OCI-LY1 (cell line): ENCODE results near the gene HIBADH.

Experiments
- H2AFZ ChIP-seq: fragments of 200-600 bp; sonication (generic), shearing (Covaris generic); 2 replicates; pipeline ENCODE4 v1.6.0; 2014; ENCODE audit warnings: antibody characterized with exemption, mild to moderate bottlenecking, low read length
- H3F3A ChIP-seq: fragments of 200-600 bp; sonication (generic), shearing (Covaris generic); 2 replicates; pipeline ENCODE4 v1.6.0; 2014; ENCODE audit warnings: mild to moderate bottlenecking, antibody characterized with exemption, low read length, moderate library complexity; ENCODE audit not compliant: insufficient read depth
- H3K27ac ChIP-seq: fragments of 200-600 bp; sonication (generic); 2 replicates; pipeline ENCODE4 v1.5.1; 2014; ENCODE audit warnings: low read length, mixed run types, mild to moderate bottlenecking, low read depth; ENCODE audit not compliant: poor library complexity, severe bottlenecking
- H3K27me3 ChIP-seq: fragments of 200-600 bp; sonication (generic); 2 replicates; pipeline ENCODE4 v1.6.0; 2014; ENCODE audit warnings: antibody characterized with exemption, mild to moderate bottlenecking, low read length, moderate library complexity; ENCODE audit not compliant: insufficient read depth
- H3K36me3 ChIP-seq: fragments of 200-600 bp; sonication (generic); 2 replicates; pipeline ENCODE4 v1.6.1; 2014; ENCODE audit warnings: mild to moderate bottlenecking, antibody characterized with exemption, low read length, moderate library complexity, mixed read lengths; ENCODE audit not compliant: insufficient read depth
- H3K4me1 ChIP-seq: fragments of 200-600 bp; sonication (generic); 2 replicates; pipeline ENCODE4 v1.5.1; 2014; ENCODE audit warnings: mild to moderate bottlenecking, low read length, moderate library complexity; ENCODE audit not compliant: insufficient read depth, severe bottlenecking
- H3K4me2 ChIP-seq: fragments of 200-600 bp; sonication (generic), shearing (Covaris generic); 2 replicates; pipeline ENCODE4 v1.6.1; 2014; ENCODE audit warnings: low read length
- H3K4me3 ChIP-seq: fragments of 200-600 bp; sonication (generic); 2 replicates; pipeline ENCODE4 v1.5.1; 2014; ENCODE audit warnings: low read length, low read depth, mild to moderate bottlenecking, mixed read lengths; ENCODE audit not compliant: poor library complexity, severe bottlenecking
- H3K79me2 ChIP-seq: fragments of 200-600 bp; shearing (Covaris generic); 2 replicates; pipeline ENCODE4 v1.6.1; 2016; ENCODE audit warnings: mixed run types, low read length, mixed read lengths; ENCODE audit not compliant: insufficient read depth
- H3K9ac ChIP-seq: fragments of 200-600 bp; sonication (generic), shearing (Covaris generic); 2 replicates; pipeline ENCODE4 v1.6.1; 2014; ENCODE audit warnings: mild to moderate bottlenecking, low read length, mixed read lengths
- H3K9me2 ChIP-seq: fragments of 200-600 bp; sonication (generic), shearing (Covaris generic); 2 replicates; pipeline ENCODE4 v1.6.1; 2014; ENCODE audit warnings: low read depth, mild to moderate bottlenecking, low read length, mixed read lengths
- H3K9me3 ChIP-seq: fragments of 200-600 bp; shearing (Covaris generic); 2 replicates; pipeline ENCODE4 v1.6.1; 2014; ENCODE audit warnings: low read length, mixed read lengths
- H4K20me1 ChIP-seq: fragments of 200-600 bp; sonication (generic), shearing (Covaris generic); 2 replicates; pipeline ENCODE4 v1.6.0; 2016; ENCODE audit warnings: mild to moderate bottlenecking, low read length; ENCODE audit not compliant: insufficient read depth
- EZH2 ChIP-seq: fragments of 200-600 bp; sonication (generic), shearing (Covaris generic); IDR thresholded peaks from 2 replicates; pipeline ENCODE4 v1.8.0; 2017; ENCODE audit warnings: borderline replicate concordance, mixed run types, mild to moderate bottlenecking, antibody characterized with exemption, low read length, moderate library complexity, mixed read lengths
- TF ChIP-seq, protein P1 (sequence below): fragments of 200-600 bp; sonication (generic), shearing (Covaris generic); IDR thresholded peaks from 2 replicates; pipeline ENCODE4 v1.5.1; 2017; ENCODE audit warnings: mild to moderate bottlenecking, antibody characterized with exemption, low read length, moderate library complexity, mixed read lengths

Gene HIBADH

DNA sequence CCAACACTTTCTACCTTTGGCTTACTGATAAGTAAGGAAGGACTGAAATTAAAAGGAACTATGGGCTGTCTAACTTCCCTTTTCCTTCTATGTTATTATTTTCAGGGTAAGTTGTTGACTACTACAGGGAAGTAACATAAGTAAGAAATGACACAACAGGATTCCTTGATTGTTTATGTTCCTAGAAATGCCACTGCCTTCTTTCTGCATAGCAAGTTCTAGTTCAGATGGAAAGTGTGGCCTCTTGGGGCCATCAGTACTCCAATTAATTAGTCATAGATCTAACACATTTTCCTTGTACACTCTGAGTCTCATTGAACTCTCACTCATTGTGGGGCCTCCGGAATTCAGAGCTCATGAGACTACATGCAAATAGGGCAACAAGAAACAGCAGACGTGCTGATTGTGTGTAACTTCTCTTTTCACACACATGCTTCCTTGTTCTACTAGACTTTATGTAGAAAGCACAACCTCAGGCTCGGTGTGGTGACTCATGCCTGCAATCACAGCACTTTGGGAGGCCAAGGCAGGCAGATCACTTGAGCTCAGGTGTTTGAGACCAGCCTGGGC lies 35.3 kb upstream of the HIBADH start:
- Histone ChIP-seq H4K20me1 (no peaks in the 10 kb centered on the region), H3K27ac (peak overlapping the region; percentile 49), H3K36me3 (no peaks in the 10 kb centered on the region), H3K4me2 (peak overlapping the region; percentile 42), H3K79me2 (no peaks in the 10 kb centered on the region), H3K9me2 (no peaks in the 10 kb centered on the region), H3K9ac (no peak overlapping the region; the same call in 1 of the 2 replicates), H3K9me3 (no peaks in the 10 kb centered on the region), H2AFZ (peak overlapping the region; percentile 76; the same call in 1 of the 2 replicates), H3F3A (no peaks in the 10 kb centered on the region), H3K4me3 (peak overlapping the region; percentile 4), H3K27me3 (no peaks in the 10 kb centered on the region), H3K4me1 (peaks cover 17% of the 10 kb centered on the region)
- TF ChIP-seq, protein P1, sequence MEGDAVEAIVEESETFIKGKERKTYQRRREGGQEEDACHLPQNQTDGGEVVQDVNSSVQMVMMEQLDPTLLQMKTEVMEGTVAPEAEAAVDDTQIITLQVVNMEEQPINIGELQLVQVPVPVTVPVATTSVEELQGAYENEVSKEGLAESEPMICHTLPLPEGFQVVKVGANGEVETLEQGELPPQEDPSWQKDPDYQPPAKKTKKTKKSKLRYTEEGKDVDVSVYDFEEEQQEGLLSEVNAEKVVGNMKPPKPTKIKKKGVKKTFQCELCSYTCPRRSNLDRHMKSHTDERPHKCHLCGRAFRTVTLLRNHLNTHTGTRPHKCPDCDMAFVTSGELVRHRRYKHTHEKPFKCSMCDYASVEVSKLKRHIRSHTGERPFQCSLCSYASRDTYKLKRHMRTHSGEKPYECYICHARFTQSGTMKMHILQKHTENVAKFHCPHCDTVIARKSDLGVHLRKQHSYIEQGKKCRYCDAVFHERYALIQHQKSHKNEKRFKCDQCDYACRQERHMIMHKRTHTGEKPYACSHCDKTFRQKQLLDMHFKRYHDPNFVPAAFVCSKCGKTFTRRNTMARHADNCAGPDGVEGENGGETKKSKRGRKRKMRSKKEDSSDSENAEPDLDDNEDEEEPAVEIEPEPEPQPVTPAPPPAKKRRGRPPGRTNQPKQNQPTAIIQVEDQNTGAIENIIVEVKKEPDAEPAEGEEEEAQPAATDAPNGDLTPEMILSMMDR: no peak
- TF ChIP-seq EZH2: no peak

DNA sequence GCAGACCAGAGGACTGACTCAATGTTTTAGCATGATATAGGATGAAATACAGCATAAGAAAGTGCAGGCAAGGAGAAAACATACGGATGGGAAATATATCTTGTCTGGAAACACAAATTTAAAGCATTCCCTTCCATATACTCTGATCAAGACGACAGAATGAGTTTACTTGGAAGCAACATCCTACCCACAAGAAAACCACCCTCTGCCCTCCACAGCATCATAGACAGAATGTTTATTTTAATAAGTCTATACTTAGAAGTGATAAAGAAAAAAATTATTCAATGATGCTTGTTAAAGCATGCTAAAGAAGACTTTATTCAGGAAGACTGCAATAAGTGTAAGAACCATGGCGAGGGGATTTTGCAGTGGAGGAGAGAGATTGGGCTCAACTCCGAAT lies 32.4 kb upstream of the HIBADH start:
- Histone ChIP-seq H3K79me2 (no peaks in the 10 kb centered on the region), H3K9me3 (no peaks in the 10 kb centered on the region), H3F3A (no peaks in the 10 kb centered on the region), H3K9me2 (no peaks in the 10 kb centered on the region), H3K4me1 (peaks cover 22% of the 10 kb centered on the region), H3K27ac (no peak overlapping the region), H3K36me3 (no peaks in the 10 kb centered on the region), H3K9ac (no peak overlapping the region), H2AFZ (no peak overlapping the region), H4K20me1 (no peaks in the 10 kb centered on the region), H3K27me3 (no peaks in the 10 kb centered on the region), H3K4me2 (no peak overlapping the region), H3K4me3 (no peak overlapping the region)
- no peak for TF ChIP-seq EZH2
- TF ChIP-seq, protein P1: no peak

DNA sequence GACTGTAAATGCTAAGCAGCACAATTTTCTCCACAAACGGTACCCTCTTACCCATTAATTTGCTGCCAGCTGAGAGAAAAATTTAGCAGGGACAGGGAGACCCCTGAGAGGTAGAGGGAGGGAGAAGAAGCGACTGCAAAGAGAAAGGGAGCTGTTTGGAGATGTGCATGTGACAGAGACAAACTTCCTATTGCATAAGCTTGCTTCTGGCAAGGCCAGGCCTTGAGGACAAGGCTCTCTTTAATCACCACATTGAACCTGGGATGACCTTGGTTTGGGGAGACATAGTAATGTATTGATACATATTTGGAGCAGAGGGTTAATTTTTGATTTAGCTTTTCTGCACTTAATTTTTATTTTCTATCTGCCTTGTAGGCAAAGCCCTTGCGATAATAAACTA lies 31.1 kb upstream of the HIBADH start:
- Histone ChIP-seq H3K4me2 (no peak overlapping the region), H3K36me3 (no peaks in the 10 kb centered on the region), H3K4me1 (peaks cover 29% of the 10 kb centered on the region), H2AFZ (no peak overlapping the region), H3K9me3 (no peaks in the 10 kb centered on the region), H3K9ac (no peak overlapping the region), H3F3A (no peaks in the 10 kb centered on the region), H4K20me1 (no peaks in the 10 kb centered on the region), H3K79me2 (no peaks in the 10 kb centered on the region), H3K27me3 (no peaks in the 10 kb centered on the region), H3K27ac (no peak overlapping the region), H3K9me2 (no peaks in the 10 kb centered on the region), H3K4me3 (no peak overlapping the region)
- TF ChIP-seq, protein P1: no peak
- no peak for TF ChIP-seq EZH2
